HEK293 (cell line): ENCODE results near the gene FZD1.

Experiments
- SALL2 ChIP-seq: fragments of 450-650 bp; formaldehyde crosslinking; IDR thresholded peaks from 2 replicates; pipeline ENCODE4 v1.5.0; 2017; ENCODE audit warnings: missing biosample characterization, mild to moderate bottlenecking, missing genetic modification characterization, borderline replicate concordance
- ZNF146 ChIP-seq: fragments of 450-650 bp; formaldehyde crosslinking; IDR thresholded peaks from 2 replicates; pipeline ENCODE4 v1.5.1; 2016; ENCODE audit warnings: missing biosample characterization, missing genetic modification characterization
- ZNF274 ChIP-seq, 2 experiments: fragments of 200-500 bp in 1 of 2; fragments of 450-650 bp in 1 of 2; sonication (Bioruptor generic) in 1 of 2; formaldehyde crosslinking in 1 of 2; IDR thresholded peaks; 2 replicates each; pipeline versions ENCODE4 v1.5.1 to v1.6.1; 2014 to 2016; ENCODE audit warnings: borderline replicate concordance in 1 of 2, inconsistent platforms in 1 of 2, low read length in 1 of 2, missing biosample characterization in 1 of 2, missing genetic modification characterization in 1 of 2
- ZNF501 ChIP-seq: fragments of 450-650 bp; formaldehyde crosslinking; IDR thresholded peaks from 2 replicates; pipeline ENCODE4 v1.5.1; 2016; ENCODE audit warnings: missing biosample characterization, missing genetic modification characterization
- ZNF561 ChIP-seq: fragments of 450-650 bp; IDR thresholded peaks from 2 replicates; pipeline ENCODE4 v1.5.1; 2018; ENCODE audit warnings: missing biosample characterization, missing genetic modification characterization, borderline replicate concordance
- ZNF776 ChIP-seq: fragments of 450-650 bp; formaldehyde crosslinking; IDR thresholded peaks from 2 replicates; pipeline ENCODE4 v1.5.0; 2017; ENCODE audit warnings: missing biosample characterization, missing genetic modification characterization, borderline replicate concordance
- TF ChIP-seq, protein P1 (sequence below): fragments of 450-650 bp; formaldehyde crosslinking; IDR thresholded peaks from 2 replicates; pipeline ENCODE4 v1.5.1; 2016; ENCODE audit warnings: missing biosample characterization, missing genetic modification characterization
- TF ChIP-seq, protein P2 (sequence below): IDR thresholded peaks from 2 replicates; pipeline ENCODE4 v1.6.1; 2011; ENCODE audit warnings: mild to moderate bottlenecking, low read depth, low read length, borderline replicate concordance
- TF ChIP-seq, protein P3 (sequence below): fragments of 450-650 bp; formaldehyde crosslinking; IDR thresholded peaks from 2 replicates; pipeline ENCODE4 v1.5.1; 2016; ENCODE audit warnings: missing biosample characterization, missing genetic modification characterization

DNA sequence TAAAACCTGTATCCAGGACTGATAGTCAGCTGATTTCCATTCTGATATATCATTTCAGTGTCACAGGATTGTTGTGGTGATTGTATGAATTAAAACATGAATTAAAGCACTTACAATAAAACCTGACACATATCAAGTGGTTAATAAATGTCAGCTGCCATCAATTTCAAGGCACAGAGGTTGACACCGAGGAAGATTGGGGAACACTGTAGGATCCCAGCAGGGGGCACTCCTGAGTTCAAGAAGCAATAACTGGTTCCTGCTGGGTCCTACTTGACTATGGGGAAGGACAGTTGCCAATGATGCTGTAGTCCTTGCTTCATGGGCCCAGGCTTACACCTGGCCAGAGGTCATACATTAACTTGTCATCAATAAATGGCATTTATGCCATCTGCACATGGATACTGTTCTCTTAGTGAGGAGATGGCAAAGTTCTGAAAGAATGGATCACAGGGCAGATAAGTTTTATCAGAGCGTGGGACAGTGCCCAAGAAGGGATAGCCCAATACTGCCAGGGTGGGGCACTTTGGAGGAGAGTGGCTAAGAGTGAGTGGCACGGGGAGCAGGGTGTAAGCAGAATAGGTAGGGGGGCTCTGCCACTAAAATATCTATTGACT lies 24.1 kb downstream of the FZD1 start:
- TF ChIP-seq, protein P1, sequence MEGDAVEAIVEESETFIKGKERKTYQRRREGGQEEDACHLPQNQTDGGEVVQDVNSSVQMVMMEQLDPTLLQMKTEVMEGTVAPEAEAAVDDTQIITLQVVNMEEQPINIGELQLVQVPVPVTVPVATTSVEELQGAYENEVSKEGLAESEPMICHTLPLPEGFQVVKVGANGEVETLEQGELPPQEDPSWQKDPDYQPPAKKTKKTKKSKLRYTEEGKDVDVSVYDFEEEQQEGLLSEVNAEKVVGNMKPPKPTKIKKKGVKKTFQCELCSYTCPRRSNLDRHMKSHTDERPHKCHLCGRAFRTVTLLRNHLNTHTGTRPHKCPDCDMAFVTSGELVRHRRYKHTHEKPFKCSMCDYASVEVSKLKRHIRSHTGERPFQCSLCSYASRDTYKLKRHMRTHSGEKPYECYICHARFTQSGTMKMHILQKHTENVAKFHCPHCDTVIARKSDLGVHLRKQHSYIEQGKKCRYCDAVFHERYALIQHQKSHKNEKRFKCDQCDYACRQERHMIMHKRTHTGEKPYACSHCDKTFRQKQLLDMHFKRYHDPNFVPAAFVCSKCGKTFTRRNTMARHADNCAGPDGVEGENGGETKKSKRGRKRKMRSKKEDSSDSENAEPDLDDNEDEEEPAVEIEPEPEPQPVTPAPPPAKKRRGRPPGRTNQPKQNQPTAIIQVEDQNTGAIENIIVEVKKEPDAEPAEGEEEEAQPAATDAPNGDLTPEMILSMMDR (tag by site-specific recombination), result no peak
- TF ChIP-seq, protein P2, sequence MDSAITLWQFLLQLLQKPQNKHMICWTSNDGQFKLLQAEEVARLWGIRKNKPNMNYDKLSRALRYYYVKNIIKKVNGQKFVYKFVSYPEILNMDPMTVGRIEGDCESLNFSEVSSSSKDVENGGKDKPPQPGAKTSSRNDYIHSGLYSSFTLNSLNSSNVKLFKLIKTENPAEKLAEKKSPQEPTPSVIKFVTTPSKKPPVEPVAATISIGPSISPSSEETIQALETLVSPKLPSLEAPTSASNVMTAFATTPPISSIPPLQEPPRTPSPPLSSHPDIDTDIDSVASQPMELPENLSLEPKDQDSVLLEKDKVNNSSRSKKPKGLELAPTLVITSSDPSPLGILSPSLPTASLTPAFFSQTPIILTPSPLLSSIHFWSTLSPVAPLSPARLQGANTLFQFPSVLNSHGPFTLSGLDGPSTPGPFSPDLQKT, result no peak
- TF ChIP-seq, protein P3, sequence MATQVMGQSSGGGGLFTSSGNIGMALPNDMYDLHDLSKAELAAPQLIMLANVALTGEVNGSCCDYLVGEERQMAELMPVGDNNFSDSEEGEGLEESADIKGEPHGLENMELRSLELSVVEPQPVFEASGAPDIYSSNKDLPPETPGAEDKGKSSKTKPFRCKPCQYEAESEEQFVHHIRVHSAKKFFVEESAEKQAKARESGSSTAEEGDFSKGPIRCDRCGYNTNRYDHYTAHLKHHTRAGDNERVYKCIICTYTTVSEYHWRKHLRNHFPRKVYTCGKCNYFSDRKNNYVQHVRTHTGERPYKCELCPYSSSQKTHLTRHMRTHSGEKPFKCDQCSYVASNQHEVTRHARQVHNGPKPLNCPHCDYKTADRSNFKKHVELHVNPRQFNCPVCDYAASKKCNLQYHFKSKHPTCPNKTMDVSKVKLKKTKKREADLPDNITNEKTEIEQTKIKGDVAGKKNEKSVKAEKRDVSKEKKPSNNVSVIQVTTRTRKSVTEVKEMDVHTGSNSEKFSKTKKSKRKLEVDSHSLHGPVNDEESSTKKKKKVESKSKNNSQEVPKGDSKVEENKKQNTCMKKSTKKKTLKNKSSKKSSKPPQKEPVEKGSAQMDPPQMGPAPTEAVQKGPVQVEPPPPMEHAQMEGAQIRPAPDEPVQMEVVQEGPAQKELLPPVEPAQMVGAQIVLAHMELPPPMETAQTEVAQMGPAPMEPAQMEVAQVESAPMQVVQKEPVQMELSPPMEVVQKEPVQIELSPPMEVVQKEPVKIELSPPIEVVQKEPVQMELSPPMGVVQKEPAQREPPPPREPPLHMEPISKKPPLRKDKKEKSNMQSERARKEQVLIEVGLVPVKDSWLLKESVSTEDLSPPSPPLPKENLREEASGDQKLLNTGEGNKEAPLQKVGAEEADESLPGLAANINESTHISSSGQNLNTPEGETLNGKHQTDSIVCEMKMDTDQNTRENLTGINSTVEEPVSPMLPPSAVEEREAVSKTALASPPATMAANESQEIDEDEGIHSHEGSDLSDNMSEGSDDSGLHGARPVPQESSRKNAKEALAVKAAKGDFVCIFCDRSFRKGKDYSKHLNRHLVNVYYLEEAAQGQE (tag by site-specific recombination), result no peak
- TF ChIP-seq ZNF146 (tag by site-specific recombination) (no peak), ZNF776 (tag by site-specific recombination) (no peak), ZNF274 (IDR thresholded peaks at IDR 0.05; ENCODE audit: low read length) (no peak), ZNF274 (tag by site-specific recombination; IDR thresholded peaks at IDR 0.05; ENCODE audit: borderline replicate concordance) (no peak), ZNF561 (tag by site-specific recombination) (no peak), SALL2 (tag by site-specific recombination) (no peak), ZNF501 (no peak)
